Jurkat, Clone E6-1 (cell line): Measurements from ENCODE around the gene TRPM7. TPM values are rescaled to one million over a fixed set of nuclear protein-coding genes. Genes with fewer than 3 reads are reported as not detected.
A peak's percentile ranks its signal among the peaks of the same experiment; 100 is the strongest.
"Not testable (repeated sequence)": the region's sequence is repeated elsewhere in the genome, so short reads cannot be mapped to it uniquely, and the experiment has no call there.

Experiments used
- DNase-seq: peaks from one replicate; pipeline ENCODE4 v3.0.0-alpha.2; 2011; ENCODE audit warnings: low read depth, low spot score
- H3K4me3 ChIP-seq: 2 replicates; pipeline ENCODE4 v1.5.1; 2011; ENCODE audit warnings: mild to moderate bottlenecking, low read length, control low read depth, moderate library complexity
- polyA plus RNA-seq: library from polyadenylated mRNA; unstranded; fragments of >200 nt; gene quantifications from one replicate; pipeline ENCODE4 v1.2.1, GENCODE V29; 2012; ENCODE audit warnings: missing spikeins; ENCODE audit not compliant: insufficient read length, insufficient read depth

Gene TRPM7, protein sequence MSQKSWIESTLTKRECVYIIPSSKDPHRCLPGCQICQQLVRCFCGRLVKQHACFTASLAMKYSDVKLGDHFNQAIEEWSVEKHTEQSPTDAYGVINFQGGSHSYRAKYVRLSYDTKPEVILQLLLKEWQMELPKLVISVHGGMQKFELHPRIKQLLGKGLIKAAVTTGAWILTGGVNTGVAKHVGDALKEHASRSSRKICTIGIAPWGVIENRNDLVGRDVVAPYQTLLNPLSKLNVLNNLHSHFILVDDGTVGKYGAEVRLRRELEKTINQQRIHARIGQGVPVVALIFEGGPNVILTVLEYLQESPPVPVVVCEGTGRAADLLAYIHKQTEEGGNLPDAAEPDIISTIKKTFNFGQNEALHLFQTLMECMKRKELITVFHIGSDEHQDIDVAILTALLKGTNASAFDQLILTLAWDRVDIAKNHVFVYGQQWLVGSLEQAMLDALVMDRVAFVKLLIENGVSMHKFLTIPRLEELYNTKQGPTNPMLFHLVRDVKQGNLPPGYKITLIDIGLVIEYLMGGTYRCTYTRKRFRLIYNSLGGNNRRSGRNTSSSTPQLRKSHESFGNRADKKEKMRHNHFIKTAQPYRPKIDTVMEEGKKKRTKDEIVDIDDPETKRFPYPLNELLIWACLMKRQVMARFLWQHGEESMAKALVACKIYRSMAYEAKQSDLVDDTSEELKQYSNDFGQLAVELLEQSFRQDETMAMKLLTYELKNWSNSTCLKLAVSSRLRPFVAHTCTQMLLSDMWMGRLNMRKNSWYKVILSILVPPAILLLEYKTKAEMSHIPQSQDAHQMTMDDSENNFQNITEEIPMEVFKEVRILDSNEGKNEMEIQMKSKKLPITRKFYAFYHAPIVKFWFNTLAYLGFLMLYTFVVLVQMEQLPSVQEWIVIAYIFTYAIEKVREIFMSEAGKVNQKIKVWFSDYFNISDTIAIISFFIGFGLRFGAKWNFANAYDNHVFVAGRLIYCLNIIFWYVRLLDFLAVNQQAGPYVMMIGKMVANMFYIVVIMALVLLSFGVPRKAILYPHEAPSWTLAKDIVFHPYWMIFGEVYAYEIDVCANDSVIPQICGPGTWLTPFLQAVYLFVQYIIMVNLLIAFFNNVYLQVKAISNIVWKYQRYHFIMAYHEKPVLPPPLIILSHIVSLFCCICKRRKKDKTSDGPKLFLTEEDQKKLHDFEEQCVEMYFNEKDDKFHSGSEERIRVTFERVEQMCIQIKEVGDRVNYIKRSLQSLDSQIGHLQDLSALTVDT (N-terminal part only)
- polyA plus RNA-seq, result 25.1 TPM

- H3K4me3 ChIP-seq, result peak within 1 kb of the TSS; percentile 94
- peak; percentile 77 for DNase-seq
These were observed at the start of gene TRPM7 for GRCh38 chr15:50686469-50687301. TSS of gene TRPM7 (minus strand) at chr15:50686797. CDS start at chr15:50686533, 264 bp downstream.

DNA sequence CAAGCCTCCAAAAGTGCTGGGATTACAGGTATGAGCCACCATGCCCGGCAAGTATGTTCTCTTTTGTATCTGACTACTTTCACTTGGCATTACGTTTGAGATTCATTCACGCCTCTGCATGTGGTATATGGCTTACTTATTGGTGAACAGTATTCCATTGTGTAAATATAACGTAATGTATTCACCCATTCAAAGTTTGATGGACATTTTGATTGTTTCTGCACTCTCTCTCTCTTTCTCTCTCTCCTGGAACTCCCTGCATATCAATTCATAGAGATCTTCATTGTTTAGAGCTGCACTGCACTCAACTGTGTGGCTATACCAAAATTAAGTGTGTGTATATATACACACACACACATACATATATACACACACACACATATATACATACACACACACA lies 48.6 kb upstream of the TRPM7 start:
- no peak for DNase-seq
- no peak overlapping the region for H3K4me3 ChIP-seq

DNA sequence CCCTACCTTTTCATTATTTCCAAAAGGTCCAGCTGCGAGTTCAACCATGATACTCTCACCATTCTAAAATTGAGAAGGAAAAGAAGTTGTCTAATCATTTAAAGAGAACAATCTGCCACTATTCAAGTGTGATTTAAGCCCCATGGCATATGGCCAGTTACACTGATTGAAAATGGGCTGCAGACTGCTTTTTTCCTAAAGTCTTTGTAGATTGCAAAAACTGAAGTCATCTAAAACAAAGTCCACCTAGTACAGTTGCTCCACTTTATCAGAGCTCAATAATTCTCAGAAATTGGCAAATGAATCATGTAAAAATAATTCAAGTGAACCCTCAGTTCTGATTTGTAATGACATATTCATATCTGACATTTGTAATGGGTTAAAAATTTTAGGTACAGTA lies 39.7 kb upstream of the TRPM7 start:
- no peak overlapping the region for H3K4me3 ChIP-seq
- DNase-seq, result no peak

DNA sequence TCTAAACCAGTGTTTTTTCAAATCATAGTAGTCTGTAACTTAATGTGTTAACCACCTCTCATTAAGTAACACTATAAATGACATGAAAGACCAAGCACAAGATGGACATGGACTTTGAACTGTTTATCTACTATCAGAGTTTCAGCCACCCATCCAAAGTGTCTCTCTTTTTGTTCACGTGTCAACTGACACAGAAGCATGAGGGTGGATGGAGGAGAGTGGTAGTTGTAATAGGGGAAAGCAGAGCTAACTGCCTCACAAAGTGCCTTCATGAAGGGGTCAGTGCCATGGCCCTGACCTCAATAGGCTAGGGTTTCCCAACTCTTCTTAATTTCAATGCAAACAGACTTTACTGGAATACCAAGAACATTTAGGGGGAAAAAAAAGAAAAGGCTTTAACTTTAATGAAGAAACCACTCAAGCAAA lies 32.1 kb upstream of the TRPM7 start:
- no peak overlapping the region for H3K4me3 ChIP-seq
- DNase-seq, result no peak

DNA sequence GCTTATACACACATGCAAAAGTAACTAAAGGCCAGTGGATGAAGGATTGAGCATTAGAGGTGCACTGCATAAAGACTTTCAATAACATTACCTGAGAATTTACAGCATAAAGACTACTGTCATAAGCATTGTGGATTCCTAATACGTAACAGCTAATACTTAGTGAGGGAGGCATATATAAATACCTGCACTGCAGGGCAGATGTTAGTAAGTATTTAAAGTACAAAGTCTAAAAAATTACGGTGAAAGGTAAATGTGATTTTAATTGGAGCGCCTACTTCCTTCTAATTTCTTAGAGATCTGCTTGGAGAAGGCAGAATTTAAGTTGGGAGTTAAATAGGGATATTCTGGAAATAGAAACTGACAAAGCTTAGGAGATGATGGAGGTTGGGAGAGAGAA lies 25.4 kb upstream of the TRPM7 start:
- DNase-seq, result no peak
- H3K4me3 ChIP-seq, result no peak overlapping the region

GRCh38 chr15:50710585-50710984 lies 24.0 kb upstream of the TRPM7 start:
- no peak overlapping the region for H3K4me3 ChIP-seq
- DNase-seq, result no peak

DNA sequence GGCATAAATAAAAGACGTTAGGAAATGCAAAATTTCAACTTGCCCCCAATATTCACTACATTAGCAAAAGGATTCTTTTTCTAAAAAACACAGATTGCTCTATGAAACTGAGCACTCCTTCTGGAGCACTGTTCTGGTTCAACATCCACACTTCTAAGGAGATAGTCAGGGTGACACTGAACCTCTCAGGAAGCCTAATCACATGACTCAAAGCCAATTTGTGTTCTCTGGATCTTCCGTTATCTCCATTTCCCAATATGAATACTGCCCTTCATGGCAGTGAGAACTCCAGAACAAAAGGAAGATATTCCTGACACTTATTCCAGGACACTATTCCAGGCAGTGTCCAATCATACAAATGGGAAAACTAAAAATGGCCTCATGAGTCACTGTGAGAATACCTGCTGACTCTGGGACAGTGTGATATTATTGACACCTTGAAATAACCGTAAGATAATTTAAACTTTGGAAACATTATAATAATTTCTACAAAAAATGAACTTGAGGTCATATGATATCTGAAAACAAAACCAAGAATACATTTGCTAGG lies 21.4 kb upstream of the TRPM7 start:
- H3K4me3 ChIP-seq, result no peak overlapping the region
- no peak for DNase-seq

- no peak overlapping the region for H3K4me3 ChIP-seq
- no peak for DNase-seq
These were observed 16.3 kb upstream of the TRPM7 start for GRCh38 chr15:50702762-50703334.

- DNase-seq, result no peak
These were observed 11.5 kb upstream of the TRPM7 start for GRCh38 chr15:50698101-50698500.

DNA sequence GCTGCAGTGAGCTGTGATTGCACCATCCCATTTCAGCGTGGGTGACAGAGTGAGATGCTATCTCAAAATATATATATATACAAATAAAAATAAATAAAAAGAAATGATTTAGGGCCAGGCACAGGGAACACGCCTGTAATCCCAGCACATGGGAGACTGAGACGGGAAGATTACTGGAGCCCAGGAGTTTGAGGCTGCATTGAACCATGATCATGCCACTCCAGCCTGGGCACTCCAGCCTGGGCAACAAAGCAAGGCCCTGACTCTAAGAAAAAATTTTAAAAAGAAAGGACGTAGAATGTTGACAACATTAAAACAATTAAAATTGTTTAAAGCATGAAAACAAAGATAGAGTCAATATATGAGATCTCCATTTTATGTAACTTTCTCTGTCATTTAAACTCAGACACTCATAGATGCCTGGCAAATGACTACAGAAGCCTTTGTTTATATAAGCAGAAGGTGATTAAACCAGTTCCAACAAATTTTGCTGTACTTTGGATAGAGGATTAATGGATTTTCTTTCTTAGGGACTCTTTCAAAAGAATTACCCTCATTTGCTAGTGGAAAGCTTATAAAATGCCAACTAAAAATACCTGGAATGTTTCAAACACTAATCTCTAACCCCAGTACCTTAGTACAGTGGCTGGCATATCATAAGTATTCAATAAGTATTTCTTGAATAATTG lies 10.7 kb upstream of the TRPM7 start:
- no peak overlapping the region for H3K4me3 ChIP-seq
- DNase-seq, result no peak

More at GRCh38 chr15:50698101-50698500, 11.5 kb upstream of the TRPM7 start:
- no peak overlapping the region for H3K4me3 ChIP-seq

GRCh38 chr15:50694634-50695165 lies 8.1 kb upstream of the TRPM7 start:
- not testable (repeated sequence) for H3K4me3 ChIP-seq, DNase-seq

GRCh38 chr15:50687302-50687902 lies 805 bp upstream of the TRPM7 start:
- peak overlapping the region; percentile 94 for H3K4me3 ChIP-seq
- DNase-seq, result no peak

- peak; percentile 30 for DNase-seq
- peak overlapping the region; percentile 94 for H3K4me3 ChIP-seq
These were observed 575 bp downstream of the TRPM7 start for GRCh38 chr15:50685976-50686468.

- peak overlapping the region; percentile 94 for H3K4me3 ChIP-seq
- no peak for DNase-seq
These were observed 1.2 kb downstream of the TRPM7 start for GRCh38 chr15:50685191-50685975.

- H3K4me3 ChIP-seq, result no peak overlapping the region
- DNase-seq, result no peak
These were observed 5.1 kb downstream of the TRPM7 start for GRCh38 chr15:50681467-50681866.
